ENCODE results near the gene FBXL4.

DNA sequence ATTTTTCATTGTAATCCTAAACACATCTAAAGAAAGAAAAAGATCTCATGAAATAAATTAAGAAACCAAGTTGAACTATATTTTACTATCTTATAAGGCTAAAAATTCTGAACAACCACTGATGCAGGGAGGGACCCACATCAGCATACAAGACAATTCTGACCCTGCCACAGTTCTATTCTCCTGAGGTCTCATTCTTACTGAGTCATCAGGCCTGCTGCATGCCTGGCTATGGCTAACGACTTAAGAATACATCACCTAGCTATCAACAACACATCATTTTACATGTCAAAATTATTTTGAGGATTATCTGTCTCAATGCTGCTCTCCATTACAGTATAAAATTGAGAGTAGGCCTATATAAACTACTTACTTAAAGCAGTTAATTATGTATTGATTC lies 52.9 kb downstream of the FBXL4 start:
- TF ChIP-seq, protein P1, sequence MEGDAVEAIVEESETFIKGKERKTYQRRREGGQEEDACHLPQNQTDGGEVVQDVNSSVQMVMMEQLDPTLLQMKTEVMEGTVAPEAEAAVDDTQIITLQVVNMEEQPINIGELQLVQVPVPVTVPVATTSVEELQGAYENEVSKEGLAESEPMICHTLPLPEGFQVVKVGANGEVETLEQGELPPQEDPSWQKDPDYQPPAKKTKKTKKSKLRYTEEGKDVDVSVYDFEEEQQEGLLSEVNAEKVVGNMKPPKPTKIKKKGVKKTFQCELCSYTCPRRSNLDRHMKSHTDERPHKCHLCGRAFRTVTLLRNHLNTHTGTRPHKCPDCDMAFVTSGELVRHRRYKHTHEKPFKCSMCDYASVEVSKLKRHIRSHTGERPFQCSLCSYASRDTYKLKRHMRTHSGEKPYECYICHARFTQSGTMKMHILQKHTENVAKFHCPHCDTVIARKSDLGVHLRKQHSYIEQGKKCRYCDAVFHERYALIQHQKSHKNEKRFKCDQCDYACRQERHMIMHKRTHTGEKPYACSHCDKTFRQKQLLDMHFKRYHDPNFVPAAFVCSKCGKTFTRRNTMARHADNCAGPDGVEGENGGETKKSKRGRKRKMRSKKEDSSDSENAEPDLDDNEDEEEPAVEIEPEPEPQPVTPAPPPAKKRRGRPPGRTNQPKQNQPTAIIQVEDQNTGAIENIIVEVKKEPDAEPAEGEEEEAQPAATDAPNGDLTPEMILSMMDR (IDR thresholded peaks at IDR 0.05; ENCODE audit: poor library complexity, severe bottlenecking): no peak
- TF ChIP-seq POLR2AphosphoS5 (IDR thresholded peaks at IDR 0.05): no peak
- TF ChIP-seq TAF1 (IDR thresholded peaks at IDR 0.05; ENCODE audit: low read depth): no peak
- no peak for TF ChIP-seq EZH2 (IDR thresholded peaks at IDR 0.05; ENCODE audit: borderline replicate concordance, insufficient read depth, low read length, poor library complexity, severe bottlenecking)
- no peak for TF ChIP-seq EP300 (conservative IDR thresholded peaks at IDR 0.05; ENCODE audit: poor library complexity, severe bottlenecking)
- no peak for TF ChIP-seq RAD21 (conservative IDR thresholded peaks at IDR 0.05)
